HEK293T (cell line): ENCODE measurements around the gene ATG12.

ENCODE experiments used
- CTCF ChIA-PET: fragments of 350-600 bp; formaldehyde crosslinking; extraction: SDS; loops from one replicate; lab custom pipeline; 2021; ENCODE audit warnings: antibody characterized with exemption, inconsistent platforms; lab: Yijun Ruan, JAX
- POLR2A ChIA-PET: fragments of 350-600 bp; formaldehyde crosslinking; extraction: SDS; loops from one replicate; lab custom pipeline; 2020; ENCODE audit warnings: antibody characterized with exemption, inconsistent platforms; lab: Yijun Ruan, JAX
- DNase-seq: peaks from one replicate; pipeline ENCODE4 v3.0.0; 2012; ENCODE audit warnings: mixed read lengths; ENCODE audit errors: extremely low spot score
- ARNT ChIP-seq: fragments of 450-650 bp; IDR thresholded peaks from 2 replicates; pipeline ENCODE4 v1.6.1; 2017; ENCODE audit warnings: mild to moderate bottlenecking
- BHLHE40 ChIP-seq: fragments of 450-650 bp; IDR thresholded peaks from 2 replicates; pipeline ENCODE4 v1.6.1; 2016; ENCODE audit warnings: mild to moderate bottlenecking, moderate library complexity, borderline replicate concordance
- CTBP1 ChIP-seq: fragments of 450-650 bp; IDR thresholded peaks from 2 replicates; pipeline ENCODE4 v1.6.1; 2016; ENCODE audit warnings: borderline replicate concordance
- ELF4 ChIP-seq: fragments of 450-650 bp; IDR thresholded peaks from 2 replicates; pipeline ENCODE4 v1.6.1; 2017; ENCODE audit warnings: antibody characterized with exemption
- FOXA1 ChIP-seq: fragments of 450-650 bp; IDR thresholded peaks from 2 replicates; pipeline ENCODE4 v1.6.1; 2016; ENCODE audit warnings: mild to moderate bottlenecking
- FOXK2 ChIP-seq: fragments of 450-650 bp; IDR thresholded peaks from 2 replicates; pipeline ENCODE4 v1.6.1; 2016; ENCODE audit warnings: mild to moderate bottlenecking
- FOXM1 ChIP-seq: fragments of 450-650 bp; IDR thresholded peaks from 2 replicates; pipeline ENCODE4 v1.6.1; 2017; ENCODE audit warnings: mild to moderate bottlenecking, borderline replicate concordance
- HDGF ChIP-seq: fragments of 450-650 bp; IDR thresholded peaks from 2 replicates; pipeline ENCODE4 v1.6.1; 2017; ENCODE audit warnings: antibody characterized with exemption, borderline replicate concordance
- L3MBTL2 ChIP-seq: fragments of 450-650 bp; conservative IDR thresholded peaks from 2 replicates; pipeline ENCODE4 v1.6.1; 2016; ENCODE audit warnings: mild to moderate bottlenecking
- LEF1 ChIP-seq: fragments of 450-650 bp; IDR thresholded peaks from 2 replicates; pipeline ENCODE4 v1.6.1; 2017; ENCODE audit warnings: mild to moderate bottlenecking, borderline replicate concordance
- NFRKB ChIP-seq: fragments of 450-650 bp; IDR thresholded peaks from 2 replicates; pipeline ENCODE4 v1.6.1; 2016; ENCODE audit warnings: mild to moderate bottlenecking, moderate library complexity
- SP1 ChIP-seq: fragments of 450-650 bp; IDR thresholded peaks from 2 replicates; pipeline ENCODE4 v1.6.1; 2017
- SUZ12 ChIP-seq: fragments of 450-650 bp; IDR thresholded peaks from 2 replicates; pipeline ENCODE4 v1.6.1; 2016; ENCODE audit warnings: mild to moderate bottlenecking
- TARDBP ChIP-seq: fragments of 450-650 bp; IDR thresholded peaks from 2 replicates; pipeline ENCODE4 v1.6.1; 2016
- ZNF384 ChIP-seq: fragments of 450-650 bp; IDR thresholded peaks from 2 replicates; pipeline ENCODE4 v1.6.1; 2016
- TF ChIP-seq, protein P1 (sequence below): fragments of 450-650 bp; IDR thresholded peaks from 2 replicates; pipeline ENCODE4 v1.6.1; 2016

Gene ATG12

GRCh38 chr5:115842952-115843351 is 1.6 kb upstream of the ATG12 start:
- ChIA-PET CTCF (no interaction called here), POLR2A (no interaction called here)
- DNase-seq: no peak
- TF ChIP-seq CTBP1 (peak; percentile 19; the same call in 1 of the 2 replicates), LEF1 (no peak), NFRKB (no peak)

DNA sequence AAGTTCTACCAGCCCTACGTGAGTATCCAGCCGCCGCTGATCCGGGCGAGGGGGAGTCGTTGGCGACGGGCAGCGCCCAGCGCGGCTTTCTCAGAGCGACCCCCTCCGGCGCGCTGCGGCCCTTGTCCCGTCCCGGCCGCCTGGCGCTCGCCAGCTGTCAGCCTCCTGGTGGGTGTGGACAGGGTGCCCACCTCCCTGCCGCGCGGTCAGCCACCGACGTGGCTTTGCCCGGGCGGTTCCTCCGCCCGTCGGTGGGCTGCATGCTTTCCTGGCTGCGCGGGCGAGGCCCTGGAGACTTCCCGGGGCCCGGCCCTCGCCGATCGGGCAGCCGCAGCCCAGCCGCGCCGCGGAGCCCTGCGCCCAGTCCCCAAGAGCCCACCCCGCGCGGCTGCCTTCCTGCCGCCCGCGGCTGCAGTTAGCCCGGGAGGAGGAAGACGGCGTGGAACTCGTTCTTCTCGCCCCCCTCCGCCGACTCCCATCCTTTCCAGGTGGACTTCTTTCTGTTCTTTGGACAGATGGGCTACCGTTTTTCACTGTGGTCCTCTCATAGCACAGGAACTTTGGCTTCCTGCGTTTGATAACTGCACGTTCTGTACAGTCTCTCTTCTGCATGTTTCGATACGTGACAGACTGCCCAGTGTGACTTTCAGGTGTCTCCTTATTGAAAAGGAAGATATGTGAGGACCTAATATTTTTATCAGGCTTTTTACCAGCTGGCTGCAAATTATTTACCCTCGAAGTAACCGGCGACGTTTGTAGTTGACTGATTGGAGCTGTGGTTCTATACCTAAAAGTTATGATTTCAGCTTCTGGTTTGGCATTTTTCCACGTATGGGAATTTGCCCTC is 947 bp upstream of the ATG12 start:
- CTCF ChIA-PET: no interaction called here
- POLR2A ChIA-PET: interaction anchor here (0.8 to 1.1 kb wide), 2 partner anchors 23 to 26 kb away, joined by 3 to 4 read pairs; partner anchors contain the start of gene CDO1
- peak; percentile 48 for DNase-seq

DNA sequence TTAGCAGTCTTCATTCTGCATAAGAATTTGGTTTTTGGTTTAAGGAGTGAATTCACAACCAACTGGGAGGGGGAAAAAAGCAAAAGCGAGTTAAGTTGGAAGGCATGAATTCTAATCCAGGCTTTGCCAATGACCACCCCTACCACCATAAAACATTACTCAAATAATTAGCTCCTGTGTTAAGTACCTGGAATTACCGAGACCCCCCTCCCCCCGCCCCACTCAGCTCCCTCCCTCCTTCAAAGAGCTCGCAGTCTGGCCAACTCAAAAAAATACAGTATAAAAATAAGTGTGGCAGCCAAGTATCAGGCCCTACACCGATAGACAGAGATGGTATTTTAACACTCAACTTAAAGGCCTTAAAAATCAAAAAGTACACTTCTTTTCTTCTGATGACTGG is 492 bp downstream of the ATG12 start:
- DNase-seq: no peak
- POLR2A ChIA-PET: interaction anchor here (1.1 kb wide), 1 partner anchor 22 kb away, joined by 3 read pairs; no protein-coding TSS in a partner anchor
- TF ChIP-seq TARDBP: no peak
- no peak for TF ChIP-seq ARNT
- TF ChIP-seq SP1: no peak
- TF ChIP-seq NFRKB: no peak
- TF ChIP-seq SUZ12: no peak
- CTCF ChIA-PET: no interaction called here

More for the DNA sequence above, 947 bp upstream of the ATG12 start:
- TF ChIP-seq, protein P1, sequence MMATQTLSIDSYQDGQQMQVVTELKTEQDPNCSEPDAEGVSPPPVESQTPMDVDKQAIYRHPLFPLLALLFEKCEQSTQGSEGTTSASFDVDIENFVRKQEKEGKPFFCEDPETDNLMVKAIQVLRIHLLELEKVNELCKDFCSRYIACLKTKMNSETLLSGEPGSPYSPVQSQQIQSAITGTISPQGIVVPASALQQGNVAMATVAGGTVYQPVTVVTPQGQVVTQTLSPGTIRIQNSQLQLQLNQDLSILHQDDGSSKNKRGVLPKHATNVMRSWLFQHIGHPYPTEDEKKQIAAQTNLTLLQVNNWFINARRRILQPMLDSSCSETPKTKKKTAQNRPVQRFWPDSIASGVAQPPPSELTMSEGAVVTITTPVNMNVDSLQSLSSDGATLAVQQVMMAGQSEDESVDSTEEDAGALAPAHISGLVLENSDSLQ: no peak

GRCh38 chr5:115838885-115839518 is 2.4 kb downstream of the ATG12 start:
- ChIA-PET CTCF (interaction anchor here (0.8 to 1.3 kb wide), 5 partner anchors 25 to 264 kb away, joined by 3 to 5 read pairs (median 3); no protein-coding TSS in a partner anchor), POLR2A (interaction anchor here (0.8 to 1.5 kb wide), 2 partner anchors 23 to 295 kb away, joined by 3 to 4 read pairs; partner anchors contain the start of genes CDO1 and FEM1C)
- TF ChIP-seq ARNT (no peak), ZNF384 (peak; percentile 97)
- no peak for DNase-seq

- CTCF ChIA-PET: interaction anchor here (0.7 kb wide), 1 partner anchor 183 kb away, joined by 4 read pairs; no protein-coding TSS in a partner anchor
- POLR2A ChIA-PET: no interaction called here
- no peak for DNase-seq
- TF ChIP-seq, protein P1: no peak
- TF ChIP-seq TARDBP (no peak), CTBP1 (no peak), HDGF (no peak), SUZ12 (no peak), FOXK2 (no peak), ELF4 (no peak), SP1 (no peak), LEF1 (no peak), ARNT (no peak), ZNF384 (no peak), BHLHE40 (no peak), FOXA1 (no peak), FOXM1 (no peak), L3MBTL2 (no peak), NFRKB (no peak)
These were observed 5.9 kb downstream of the ATG12 start for GRCh38 chr5:115835481-115835880.

- ChIA-PET CTCF (interaction anchor here (0.6 to 1.3 kb wide), 3 partner anchors 15 to 65 kb away, joined by 3 read pairs; partner anchors contain the start of gene CDO1), POLR2A (interaction anchor here (1.1 kb wide), 1 partner anchor 10 kb away, joined by 3 read pairs; the partner anchor contains the start of genes AP3S1 and ATG12)
- DNase-seq: peak; percentile 40
- TF ChIP-seq, protein P1: no peak
- TF ChIP-seq L3MBTL2 (no peak), HDGF (no peak), SUZ12 (no peak), SP1 (no peak), NFRKB (no peak), FOXK2 (no peak), LEF1 (no peak), FOXM1 (no peak), FOXA1 (no peak), ARNT (no peak), ELF4 (no peak)
These were observed 10.1 kb downstream of the ATG12 start for GRCh38 chr5:115831163-115831768.
